Stimulated activated CD8-positive, alpha-beta memory T cell treated with anti-CD3 and anti-CD28 coated beads, Interleukin-15, amount 100 ng/mL, for 48 hours (primary cell): ENCODE results near the gene MAP2K4.
A peak's percentile ranks its signal among the peaks of the same experiment; 100 is the strongest.
"Not testable (repeated sequence)": the region's sequence is repeated elsewhere in the genome, so short reads cannot be mapped to it uniquely, and the experiment has no call there.

Source experiments
- DNase-seq, 2 donors: peaks; one replicate each; pipeline ENCODE4 v3.0.0-alpha.2; 2020; ENCODE audit warnings: low read depth in 2 of 2

The MAP2K4 gene

DNA sequence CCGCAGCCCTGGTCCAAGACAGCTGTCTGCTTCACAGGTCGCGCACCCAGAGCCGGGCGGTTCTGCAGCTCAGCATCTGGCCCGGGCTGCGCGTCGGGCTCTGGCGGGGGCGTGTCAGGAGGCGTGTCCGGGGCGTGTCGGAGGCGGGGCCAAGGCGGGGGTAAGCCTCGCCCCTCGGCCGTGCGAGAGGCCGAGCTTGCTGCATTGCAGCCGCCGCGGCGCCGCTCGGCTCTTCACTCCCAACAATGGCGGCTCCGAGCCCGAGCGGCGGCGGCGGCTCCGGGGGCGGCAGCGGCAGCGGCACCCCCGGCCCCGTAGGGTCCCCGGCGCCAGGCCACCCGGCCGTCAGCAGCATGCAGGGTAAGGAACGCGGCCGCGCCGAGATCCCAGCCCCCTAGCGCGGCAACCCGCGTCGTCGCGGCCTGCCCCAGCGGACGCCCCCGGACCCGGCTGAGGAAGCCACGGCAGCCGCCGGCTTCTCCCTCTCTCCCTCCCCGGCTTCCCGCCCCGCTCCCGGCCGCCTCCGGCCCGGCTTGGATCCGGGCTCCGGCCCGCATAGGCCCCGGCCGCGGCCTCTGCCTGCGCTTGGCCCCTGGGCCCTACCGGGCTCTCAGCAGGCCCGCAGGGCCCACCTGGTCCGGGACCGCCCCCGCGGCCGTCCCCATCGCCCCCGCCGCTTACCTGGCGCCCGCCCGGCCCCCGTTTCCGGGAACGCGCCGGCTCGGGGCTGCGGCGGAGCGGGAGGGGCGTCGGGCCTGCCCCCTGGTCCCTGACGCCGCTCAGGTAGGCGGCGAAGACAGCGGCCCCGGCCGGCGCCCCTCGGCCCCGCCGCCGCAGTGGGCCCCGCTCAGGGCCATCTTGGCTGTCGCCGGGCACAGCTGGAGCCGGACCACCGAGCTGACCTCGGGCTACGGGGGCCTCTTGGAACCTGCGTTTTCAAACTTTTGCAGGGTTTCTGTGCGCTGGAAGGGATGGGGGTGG lies at the start of gene MAP2K4:
Gene MAP2K4 (plus strand): TSS at position 236 of the 981 bp plus-strand sequence. CDS start 10 bp downstream, at position 246.
- DNase-seq: peak; percentile 87

DNA sequence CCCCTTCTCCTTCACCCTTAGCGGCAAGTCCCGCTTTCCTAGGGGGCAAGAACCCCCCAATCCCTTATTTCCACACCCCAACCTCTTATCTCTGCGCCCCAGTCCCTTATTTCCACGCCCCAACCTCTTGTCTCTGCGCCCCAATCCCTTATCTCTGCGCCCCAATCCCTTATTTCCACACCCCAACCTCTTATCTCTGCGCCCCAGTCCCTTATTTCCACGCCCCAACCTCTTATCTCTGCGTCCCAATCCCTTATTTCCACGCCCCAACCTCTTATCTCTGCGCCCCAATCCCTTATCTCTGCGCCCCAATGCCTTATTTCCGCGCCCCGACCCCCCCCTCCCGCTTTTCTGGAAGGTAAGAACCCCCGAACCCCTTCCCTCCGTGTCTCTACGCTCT lies 47.9 kb upstream of the MAP2K4 start:
- DNase-seq: not testable (repeated sequence)

DNA sequence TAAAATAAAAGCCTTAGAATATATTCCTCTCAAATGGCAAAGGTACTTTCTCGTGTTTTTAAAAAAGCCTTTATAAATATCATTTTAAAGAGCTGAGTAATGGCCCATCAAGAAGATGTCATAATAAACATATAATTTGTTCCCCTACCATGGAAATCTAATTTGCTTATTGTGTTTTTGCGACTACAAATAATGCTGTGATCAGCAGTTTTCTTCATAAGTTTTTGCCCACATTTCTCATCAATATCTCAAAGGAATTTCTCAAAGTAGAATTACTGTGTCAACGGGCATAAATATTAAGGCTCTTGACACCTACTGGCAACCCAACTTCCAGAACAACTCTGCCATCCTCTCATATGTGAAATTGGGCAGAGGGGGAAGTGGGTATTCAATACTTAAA lies 40.9 kb upstream of the MAP2K4 start:
- no peak for DNase-seq

DNA sequence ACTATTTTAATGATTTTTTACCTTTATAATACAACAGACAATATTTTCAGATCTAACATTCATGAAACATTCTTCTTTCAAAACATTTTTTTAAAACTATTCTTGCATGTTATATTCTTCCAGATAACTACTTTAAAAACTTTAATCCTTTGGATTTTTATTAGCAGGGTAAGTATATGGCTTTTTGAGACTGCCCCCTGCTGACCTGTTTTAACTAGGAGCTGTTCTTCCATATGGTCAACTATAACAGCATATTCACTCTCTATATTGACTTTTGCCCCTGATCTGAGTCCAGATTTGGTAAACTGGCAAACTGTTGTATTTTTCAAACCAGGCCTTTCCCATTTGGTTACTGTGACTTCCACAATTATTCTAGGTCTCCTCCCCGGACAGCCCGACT lies 39.9 kb upstream of the MAP2K4 start:
- no peak for DNase-seq

DNA sequence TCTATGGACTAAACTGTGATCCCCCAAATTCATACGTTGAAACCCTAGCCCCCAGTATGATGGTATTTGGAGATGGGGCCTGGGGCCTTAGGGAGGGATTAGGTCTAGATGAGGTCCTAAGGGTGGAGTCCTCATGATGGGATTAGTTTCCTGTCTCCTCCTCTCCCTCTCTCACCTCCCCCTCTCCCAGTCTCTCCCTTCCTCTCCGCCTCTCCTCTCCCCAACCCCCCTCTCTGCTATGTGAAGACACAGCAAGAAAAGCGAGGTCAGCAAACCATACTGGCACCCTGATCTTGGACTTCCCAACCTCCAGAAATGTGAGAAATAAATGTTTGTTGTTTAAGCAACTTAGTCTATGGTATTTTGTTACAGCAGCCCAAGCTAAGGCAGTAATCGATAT lies 38.8 kb upstream of the MAP2K4 start:
- no peak for DNase-seq

DNA sequence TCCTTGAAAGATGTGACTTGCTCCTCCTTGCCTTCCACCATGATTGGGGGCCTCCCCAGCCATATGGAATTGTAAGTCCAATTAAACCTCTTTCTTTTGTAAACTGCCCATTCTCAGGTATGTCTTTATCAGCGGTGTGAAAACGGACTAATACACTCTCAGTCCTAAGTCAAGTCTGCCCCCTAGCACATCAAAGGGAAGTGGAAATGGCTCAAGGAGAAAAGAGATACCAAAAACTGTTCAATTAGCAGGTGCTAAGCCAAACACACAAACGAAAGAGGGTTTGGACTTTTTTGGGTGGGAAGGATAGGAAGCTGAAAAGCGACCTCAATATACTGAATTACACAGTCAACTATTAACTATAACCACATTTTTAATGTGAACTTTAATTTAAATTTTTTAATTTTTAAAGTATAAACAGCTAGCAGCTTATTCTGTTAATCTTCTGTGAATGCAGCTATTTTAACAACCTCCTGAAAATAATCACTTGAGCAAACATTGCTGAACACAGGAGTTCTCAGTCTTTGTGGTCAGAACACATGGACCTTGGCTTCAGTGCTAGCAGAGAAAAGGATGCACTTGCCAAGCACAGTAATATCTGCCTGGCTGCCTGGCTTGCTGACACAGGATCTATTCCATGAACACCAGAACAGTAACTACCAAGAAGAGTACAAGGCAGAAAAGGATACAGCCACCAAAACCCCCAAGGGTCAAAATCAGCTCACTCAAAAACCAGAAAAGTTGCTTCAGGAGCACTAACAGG lies 34.3 kb upstream of the MAP2K4 start:
- no peak for DNase-seq

- DNase-seq: no peak
Measured at GRCh38 chr17:11986942-11987329, 33.7 kb upstream of the MAP2K4 start.

DNA sequence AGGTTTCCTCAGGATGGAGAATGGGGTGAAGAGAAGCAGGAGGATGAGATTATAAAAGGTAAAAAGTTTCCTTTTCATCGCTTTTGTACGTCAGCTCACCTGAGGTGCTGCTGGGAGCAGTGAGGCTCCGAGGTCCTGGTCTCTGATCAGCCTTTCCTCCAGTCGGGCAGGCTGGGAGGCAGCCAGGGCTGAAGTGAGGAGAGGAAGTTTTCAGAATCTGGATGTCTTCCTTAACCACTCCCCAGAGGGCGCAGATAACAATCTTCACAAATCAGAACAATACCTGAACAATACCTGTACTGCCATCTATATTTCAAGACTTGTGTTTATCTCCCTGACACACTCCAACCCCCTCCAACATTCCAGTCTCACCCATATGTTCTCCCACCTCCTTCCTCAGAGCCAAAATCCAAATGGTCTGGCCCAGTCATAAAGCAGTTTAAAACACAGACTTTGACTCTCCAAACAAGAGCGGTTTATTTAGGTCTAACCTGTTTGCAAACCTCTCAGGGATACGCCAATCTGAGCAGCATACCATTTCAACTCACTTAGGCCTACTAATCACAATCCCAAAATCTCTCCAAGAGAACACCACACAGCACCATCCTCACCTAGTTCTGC lies 30.2 kb upstream of the MAP2K4 start:
- DNase-seq: no peak

- no peak for DNase-seq
Measured at GRCh38 chr17:11991461-11991860, 29.2 kb upstream of the MAP2K4 start.

DNA sequence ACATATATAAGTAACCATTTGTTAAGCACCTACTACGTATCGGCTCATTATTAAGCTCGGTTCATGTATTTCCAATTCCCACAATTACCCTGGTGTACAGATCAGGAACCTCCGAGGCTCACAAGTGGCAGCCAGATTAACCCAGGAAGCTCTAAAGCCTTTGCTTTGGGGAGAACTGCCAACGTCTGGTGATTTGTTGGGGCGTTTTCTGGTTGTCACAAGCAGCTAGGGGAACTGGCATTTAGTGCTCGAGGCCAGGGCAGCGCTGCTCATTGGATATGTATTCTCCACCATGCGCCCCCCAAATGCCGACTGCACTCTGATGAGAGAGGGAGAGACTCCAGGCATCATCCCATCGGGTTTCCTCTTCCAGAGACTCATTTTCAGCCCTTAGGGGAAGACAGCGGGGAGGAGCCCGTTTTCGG lies 23.9 kb upstream of the MAP2K4 start:
- DNase-seq: no peak

- peak; percentile 95 to 96 for DNase-seq
Measured at GRCh38 chr17:11997147-11997971, 23.3 kb upstream of the MAP2K4 start, which contains the start of gene ZNF18. Gene ZNF18, minus strand, starts transcription at chr17:11997475. Its CDS starts 4,646 bp downstream, at chr17:11992829.

DNA sequence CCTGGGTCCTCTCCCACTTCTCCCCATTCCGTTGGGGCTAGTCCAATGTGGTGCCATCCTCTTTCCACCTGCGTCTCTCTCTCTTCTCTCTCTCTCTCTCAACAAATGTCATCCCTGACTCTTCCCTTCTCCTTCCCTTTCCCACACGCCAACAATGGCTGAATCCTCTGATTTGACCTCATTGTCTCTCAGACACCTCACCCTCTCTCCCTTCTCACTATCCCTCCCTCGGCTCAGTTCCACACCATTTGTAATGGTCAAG lies 22.8 kb upstream of the MAP2K4 start:
- DNase-seq: no peak

- no peak for DNase-seq
Measured at GRCh38 chr17:11999696-12000095, 21.0 kb upstream of the MAP2K4 start.

GRCh38 chr17:12007466-12007865 lies 13.2 kb upstream of the MAP2K4 start:
- no peak for DNase-seq

- DNase-seq: no peak
Measured at GRCh38 chr17:12021623-12022140, 1.0 kb downstream of the MAP2K4 start.

DNA sequence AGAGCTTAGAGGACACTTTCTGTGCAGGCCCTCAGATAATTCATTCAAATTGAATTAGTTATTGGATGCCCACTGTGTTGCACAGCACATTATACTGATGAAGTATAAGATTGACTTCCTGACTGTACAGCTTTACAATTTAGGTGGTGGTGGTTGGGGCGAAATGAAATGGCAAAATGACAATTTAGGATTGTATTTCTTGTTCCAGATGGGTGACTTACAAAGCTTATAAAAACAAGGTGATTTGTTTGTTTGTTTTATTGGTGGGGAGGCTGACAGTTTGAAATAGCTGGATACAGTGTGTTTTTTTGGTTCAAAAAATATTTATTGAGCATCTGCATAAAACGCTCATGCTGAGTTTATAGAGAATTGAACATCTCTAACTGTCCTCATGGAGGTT lies 1.6 kb downstream of the MAP2K4 start:
- DNase-seq: no peak

DNA sequence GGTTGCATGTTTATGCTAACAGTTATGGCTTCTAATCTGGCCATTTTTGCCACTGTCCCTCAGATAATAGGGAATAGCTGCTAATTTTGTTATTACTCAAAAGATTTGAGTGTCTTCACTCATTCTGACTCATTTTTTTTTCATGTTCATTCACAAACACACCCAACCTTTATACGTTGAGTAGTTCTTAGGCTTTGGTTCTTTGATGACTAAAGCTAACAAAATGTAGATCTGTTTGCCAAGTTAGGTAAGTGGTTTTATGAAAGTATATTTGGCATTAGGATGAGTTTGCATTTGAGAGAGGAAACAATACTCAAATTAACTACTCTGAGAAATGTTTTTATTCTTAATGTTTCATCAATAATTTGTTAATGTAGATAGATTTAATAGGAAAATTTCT lies 3.6 kb downstream of the MAP2K4 start:
- no peak for DNase-seq

DNA sequence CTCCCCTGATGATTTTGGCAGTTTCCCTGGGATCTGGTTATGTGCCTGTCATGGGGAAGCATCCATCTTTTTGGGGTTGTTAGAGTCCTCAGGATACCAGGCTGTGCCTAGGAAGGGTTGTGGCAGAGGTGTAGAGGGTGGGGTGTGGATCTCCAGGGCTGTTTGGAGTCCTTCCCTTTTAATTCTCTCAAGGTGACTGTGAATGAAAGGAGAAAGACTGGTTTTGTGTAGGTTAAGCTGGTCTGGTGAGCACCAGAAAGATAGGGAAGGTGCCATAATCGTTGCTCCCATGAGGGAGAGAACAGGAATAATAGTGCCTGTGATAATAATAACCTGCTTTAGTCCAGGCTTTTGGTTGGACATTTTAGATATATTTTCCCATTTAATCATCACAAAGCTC lies 7.0 kb downstream of the MAP2K4 start:
- no peak for DNase-seq

DNA sequence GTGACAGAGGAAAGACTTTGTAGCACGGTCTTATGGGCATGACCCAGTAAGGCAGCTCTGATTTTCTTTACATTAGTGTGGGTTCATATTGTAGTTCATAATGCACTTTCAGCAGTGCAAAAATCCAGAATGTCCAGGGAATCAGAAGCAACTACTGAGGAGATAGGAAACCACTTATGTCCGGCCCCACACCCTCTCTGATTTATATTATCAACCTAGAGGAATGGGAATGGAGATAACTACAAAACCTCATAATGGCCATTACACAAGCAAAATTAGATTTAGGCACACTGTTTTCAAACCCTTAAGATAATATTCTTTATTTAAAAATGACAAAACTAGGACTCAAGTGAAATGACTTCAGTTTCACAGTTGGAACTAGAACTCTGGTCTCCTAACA lies 7.9 kb downstream of the MAP2K4 start:
- DNase-seq: no peak

DNA sequence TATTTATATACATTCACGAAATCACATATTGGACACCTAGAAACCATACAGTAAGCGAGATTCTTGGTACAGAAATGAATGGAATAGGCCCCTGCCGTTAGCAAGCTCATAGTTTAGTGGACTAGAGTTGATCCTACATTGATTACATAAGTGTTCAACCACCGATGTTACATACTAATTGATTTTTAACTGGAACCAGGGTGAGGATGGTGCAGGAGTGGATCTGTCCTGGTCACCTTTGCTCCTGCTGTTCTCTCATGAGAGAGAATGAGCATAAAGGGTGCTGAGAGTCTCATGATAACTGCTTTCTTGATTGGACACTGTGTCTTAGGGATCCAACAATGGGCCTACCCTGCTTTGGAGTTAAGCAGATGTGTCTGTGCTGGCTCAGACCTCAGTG lies 13.9 kb downstream of the MAP2K4 start:
- DNase-seq: no peak

- no peak for DNase-seq
Measured at GRCh38 chr17:12035673-12036072, 15.0 kb downstream of the MAP2K4 start.
